ENCODE results near the gene DPYSL3. TPM values are rescaled to one million over a fixed set of nuclear protein-coding genes. Genes with fewer than 3 reads are reported as not detected.

DPYSL3 gene
- polyA plus RNA-seq, 1 of the 3 experiments (the other 2 are of a cell fraction) = 123 TPM

DNA sequence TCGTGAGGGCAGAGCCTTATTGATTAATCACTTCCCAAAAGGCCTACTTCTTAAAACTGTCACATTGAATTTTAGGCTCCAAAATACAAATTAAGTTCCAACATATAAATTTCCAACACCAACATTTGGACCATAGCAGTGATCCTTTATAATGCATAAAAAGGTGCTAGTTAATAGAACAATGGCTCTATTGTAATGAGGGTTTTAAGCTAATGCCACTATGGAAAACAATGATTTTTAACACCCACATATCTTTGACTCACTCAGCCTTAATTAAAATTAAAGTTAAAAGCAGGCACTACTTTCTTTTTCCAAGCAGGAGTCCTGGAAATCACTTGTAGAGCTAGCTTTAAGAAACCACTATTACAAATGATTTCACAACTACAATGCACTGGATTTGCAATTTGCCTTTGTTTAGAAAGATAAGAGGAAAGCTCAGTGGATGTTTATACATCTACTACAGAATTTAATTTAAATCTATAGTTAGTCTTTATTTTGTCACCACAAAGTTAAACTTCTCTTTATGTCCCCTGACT is 41.8 kb downstream of the DPYSL3 start:
- no peak for DNase-seq
- ChIA-PET CTCF (interaction anchor here (0.7 to 5.6 kb wide), 7 partner anchors 14 to 109 kb away, joined by 3 to 63 read pairs (median 5); no protein-coding TSS in a partner anchor), POLR2A (no interaction called here)
- Histone ChIP-seq H3K9me2 (no peaks in the 10 kb centered on the region), H3K9me3 (no peaks in the 10 kb centered on the region), H3K36me3 (replicated peaks in 1 of 2; ENCODE audit: control insufficient read depth in 1 of 2, insufficient read depth in 2 of 2, low read length in 1 of 2) (peaks cover 0 to 6% of the 10 kb centered on the region in 2 experiments), H3K27ac (ENCODE audit: low read depth in 2 of 2, low read length in 1 of 2) (no peak overlapping the region; a peak in 1 of 4 replicates), H3F3A (replicated peaks; ENCODE audit: insufficient read depth) (no peaks in the 10 kb centered on the region), H3K27me3 (ENCODE audit: insufficient read depth) (no peaks in the 10 kb centered on the region), H3K4me2 (no peak overlapping the region), H3K79me2 (ENCODE audit: insufficient read depth) (peaks cover 47% of the 10 kb centered on the region; the same call in 1 of the 2 replicates), H3K9ac (no peak overlapping the region), H2AFZ (ENCODE audit: low read depth) (no peak overlapping the region), H3K4me1 (ENCODE audit: control insufficient read depth in 1 of 2, insufficient read depth in 2 of 2, low read depth in 1 of 2, low read length in 1 of 2) (peaks cover 10 to 38% of the 10 kb centered on the region in 2 experiments; a peak in 3 of 4 replicates), H4K20me1 (ENCODE audit: insufficient read depth) (no peaks in the 10 kb centered on the region), H3K4me3 (ENCODE audit: low read depth in 2 of 2, low read length in 1 of 2) (no peak overlapping the region)
- TF ChIP-seq TCF12 (IDR thresholded peaks at IDR 0.05) (no peak), RCOR1 (IDR thresholded peaks at IDR 0.05; ENCODE audit: low read length) (no peak), MXI1 (IDR thresholded peaks at IDR 0.05; ENCODE audit: low read depth, low read length) (no peak), SMC3 (IDR thresholded peaks at IDR 0.05; ENCODE audit: low read depth, low read length) (no peak), ELF1 (IDR thresholded peaks at IDR 0.05) (no peak)
- TF ChIP-seq, protein P1, sequence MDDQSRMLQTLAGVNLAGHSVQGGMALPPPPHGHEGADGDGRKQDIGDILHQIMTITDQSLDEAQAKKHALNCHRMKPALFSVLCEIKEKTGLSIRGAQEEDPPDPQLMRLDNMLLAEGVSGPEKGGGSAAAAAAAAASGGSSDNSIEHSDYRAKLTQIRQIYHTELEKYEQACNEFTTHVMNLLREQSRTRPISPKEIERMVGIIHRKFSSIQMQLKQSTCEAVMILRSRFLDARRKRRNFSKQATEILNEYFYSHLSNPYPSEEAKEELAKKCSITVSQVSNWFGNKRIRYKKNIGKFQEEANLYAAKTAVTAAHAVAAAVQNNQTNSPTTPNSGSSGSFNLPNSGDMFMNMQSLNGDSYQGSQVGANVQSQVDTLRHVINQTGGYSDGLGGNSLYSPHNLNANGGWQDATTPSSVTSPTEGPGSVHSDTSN (IDR thresholded peaks at IDR 0.05) = no peak
- TF ChIP-seq, protein P2, sequence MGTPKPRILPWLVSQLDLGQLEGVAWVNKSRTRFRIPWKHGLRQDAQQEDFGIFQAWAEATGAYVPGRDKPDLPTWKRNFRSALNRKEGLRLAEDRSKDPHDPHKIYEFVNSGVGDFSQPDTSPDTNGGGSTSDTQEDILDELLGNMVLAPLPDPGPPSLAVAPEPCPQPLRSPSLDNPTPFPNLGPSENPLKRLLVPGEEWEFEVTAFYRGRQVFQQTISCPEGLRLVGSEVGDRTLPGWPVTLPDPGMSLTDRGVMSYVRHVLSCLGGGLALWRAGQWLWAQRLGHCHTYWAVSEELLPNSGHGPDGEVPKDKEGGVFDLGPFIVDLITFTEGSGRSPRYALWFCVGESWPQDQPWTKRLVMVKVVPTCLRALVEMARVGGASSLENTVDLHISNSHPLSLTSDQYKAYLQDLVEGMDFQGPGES (IDR thresholded peaks at IDR 0.05; ENCODE audit: low read depth, low read length) = no peak
- TF ChIP-seq, protein P3, sequence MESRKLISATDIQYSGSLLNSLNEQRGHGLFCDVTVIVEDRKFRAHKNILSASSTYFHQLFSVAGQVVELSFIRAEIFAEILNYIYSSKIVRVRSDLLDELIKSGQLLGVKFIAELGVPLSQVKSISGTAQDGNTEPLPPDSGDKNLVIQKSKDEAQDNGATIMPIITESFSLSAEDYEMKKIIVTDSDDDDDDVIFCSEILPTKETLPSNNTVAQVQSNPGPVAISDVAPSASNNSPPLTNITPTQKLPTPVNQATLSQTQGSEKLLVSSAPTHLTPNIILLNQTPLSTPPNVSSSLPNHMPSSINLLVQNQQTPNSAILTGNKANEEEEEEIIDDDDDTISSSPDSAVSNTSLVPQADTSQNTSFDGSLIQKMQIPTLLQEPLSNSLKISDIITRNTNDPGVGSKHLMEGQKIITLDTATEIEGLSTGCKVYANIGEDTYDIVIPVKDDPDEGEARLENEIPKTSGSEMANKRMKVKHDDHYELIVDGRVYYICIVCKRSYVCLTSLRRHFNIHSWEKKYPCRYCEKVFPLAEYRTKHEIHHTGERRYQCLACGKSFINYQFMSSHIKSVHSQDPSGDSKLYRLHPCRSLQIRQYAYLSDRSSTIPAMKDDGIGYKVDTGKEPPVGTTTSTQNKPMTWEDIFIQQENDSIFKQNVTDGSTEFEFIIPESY (IDR thresholded peaks at IDR 0.05; ENCODE audit: borderline replicate concordance, low read depth) = no peak
- TF ChIP-seq, protein P4, sequence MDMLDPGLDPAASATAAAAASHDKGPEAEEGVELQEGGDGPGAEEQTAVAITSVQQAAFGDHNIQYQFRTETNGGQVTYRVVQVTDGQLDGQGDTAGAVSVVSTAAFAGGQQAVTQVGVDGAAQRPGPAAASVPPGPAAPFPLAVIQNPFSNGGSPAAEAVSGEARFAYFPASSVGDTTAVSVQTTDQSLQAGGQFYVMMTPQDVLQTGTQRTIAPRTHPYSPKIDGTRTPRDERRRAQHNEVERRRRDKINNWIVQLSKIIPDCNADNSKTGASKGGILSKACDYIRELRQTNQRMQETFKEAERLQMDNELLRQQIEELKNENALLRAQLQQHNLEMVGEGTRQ (IDR thresholded peaks at IDR 0.05; ENCODE audit: borderline replicate concordance, low read depth, low read length) = no peak
- TF ChIP-seq, protein P5, sequence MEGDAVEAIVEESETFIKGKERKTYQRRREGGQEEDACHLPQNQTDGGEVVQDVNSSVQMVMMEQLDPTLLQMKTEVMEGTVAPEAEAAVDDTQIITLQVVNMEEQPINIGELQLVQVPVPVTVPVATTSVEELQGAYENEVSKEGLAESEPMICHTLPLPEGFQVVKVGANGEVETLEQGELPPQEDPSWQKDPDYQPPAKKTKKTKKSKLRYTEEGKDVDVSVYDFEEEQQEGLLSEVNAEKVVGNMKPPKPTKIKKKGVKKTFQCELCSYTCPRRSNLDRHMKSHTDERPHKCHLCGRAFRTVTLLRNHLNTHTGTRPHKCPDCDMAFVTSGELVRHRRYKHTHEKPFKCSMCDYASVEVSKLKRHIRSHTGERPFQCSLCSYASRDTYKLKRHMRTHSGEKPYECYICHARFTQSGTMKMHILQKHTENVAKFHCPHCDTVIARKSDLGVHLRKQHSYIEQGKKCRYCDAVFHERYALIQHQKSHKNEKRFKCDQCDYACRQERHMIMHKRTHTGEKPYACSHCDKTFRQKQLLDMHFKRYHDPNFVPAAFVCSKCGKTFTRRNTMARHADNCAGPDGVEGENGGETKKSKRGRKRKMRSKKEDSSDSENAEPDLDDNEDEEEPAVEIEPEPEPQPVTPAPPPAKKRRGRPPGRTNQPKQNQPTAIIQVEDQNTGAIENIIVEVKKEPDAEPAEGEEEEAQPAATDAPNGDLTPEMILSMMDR (IDR thresholded peaks at IDR 0.05) = no peak
- WGBS (ENCODE audit: low lambda C conversion rate) = 84% methylated on average over 1 of the region's 1 CpG

Data from SK-N-SH (cell line).